OCI-LY1 (cell line): Measurements from ENCODE around the gene LCN6.
"Not testable (repeated sequence)": the region's sequence is repeated elsewhere in the genome, so short reads cannot be mapped to it uniquely, and the experiment has no call there.

Source experiments
- H2AFZ ChIP-seq: fragments of 200-600 bp; sonication (generic), shearing (Covaris generic); 2 replicates; pipeline ENCODE4 v1.6.0; 2014; ENCODE audit warnings: antibody characterized with exemption, mild to moderate bottlenecking, low read length
- H3F3A ChIP-seq: fragments of 200-600 bp; sonication (generic), shearing (Covaris generic); 2 replicates; pipeline ENCODE4 v1.6.0; 2014; ENCODE audit warnings: mild to moderate bottlenecking, antibody characterized with exemption, low read length, moderate library complexity; ENCODE audit not compliant: insufficient read depth
- H3K27ac ChIP-seq: fragments of 200-600 bp; sonication (generic); 2 replicates; pipeline ENCODE4 v1.5.1; 2014; ENCODE audit warnings: low read length, mixed run types, mild to moderate bottlenecking, low read depth; ENCODE audit not compliant: poor library complexity, severe bottlenecking
- H3K27me3 ChIP-seq: fragments of 200-600 bp; sonication (generic); 2 replicates; pipeline ENCODE4 v1.6.0; 2014; ENCODE audit warnings: antibody characterized with exemption, mild to moderate bottlenecking, low read length, moderate library complexity; ENCODE audit not compliant: insufficient read depth
- H3K36me3 ChIP-seq: fragments of 200-600 bp; sonication (generic); 2 replicates; pipeline ENCODE4 v1.6.1; 2014; ENCODE audit warnings: mild to moderate bottlenecking, antibody characterized with exemption, low read length, moderate library complexity, mixed read lengths; ENCODE audit not compliant: insufficient read depth
- H3K4me1 ChIP-seq: fragments of 200-600 bp; sonication (generic); 2 replicates; pipeline ENCODE4 v1.5.1; 2014; ENCODE audit warnings: mild to moderate bottlenecking, low read length, moderate library complexity; ENCODE audit not compliant: insufficient read depth, severe bottlenecking
- H3K4me2 ChIP-seq: fragments of 200-600 bp; sonication (generic), shearing (Covaris generic); 2 replicates; pipeline ENCODE4 v1.6.1; 2014; ENCODE audit warnings: low read length
- H3K4me3 ChIP-seq: fragments of 200-600 bp; sonication (generic); 2 replicates; pipeline ENCODE4 v1.5.1; 2014; ENCODE audit warnings: low read length, low read depth, mild to moderate bottlenecking, mixed read lengths; ENCODE audit not compliant: poor library complexity, severe bottlenecking
- H3K79me2 ChIP-seq: fragments of 200-600 bp; shearing (Covaris generic); 2 replicates; pipeline ENCODE4 v1.6.1; 2016; ENCODE audit warnings: mixed run types, low read length, mixed read lengths; ENCODE audit not compliant: insufficient read depth
- H3K9ac ChIP-seq: fragments of 200-600 bp; sonication (generic), shearing (Covaris generic); 2 replicates; pipeline ENCODE4 v1.6.1; 2014; ENCODE audit warnings: mild to moderate bottlenecking, low read length, mixed read lengths
- H3K9me2 ChIP-seq: fragments of 200-600 bp; sonication (generic), shearing (Covaris generic); 2 replicates; pipeline ENCODE4 v1.6.1; 2014; ENCODE audit warnings: low read depth, mild to moderate bottlenecking, low read length, mixed read lengths
- H3K9me3 ChIP-seq: fragments of 200-600 bp; shearing (Covaris generic); 2 replicates; pipeline ENCODE4 v1.6.1; 2014; ENCODE audit warnings: low read length, mixed read lengths
- H4K20me1 ChIP-seq: fragments of 200-600 bp; sonication (generic), shearing (Covaris generic); 2 replicates; pipeline ENCODE4 v1.6.0; 2016; ENCODE audit warnings: mild to moderate bottlenecking, low read length; ENCODE audit not compliant: insufficient read depth
- EZH2 ChIP-seq: fragments of 200-600 bp; sonication (generic), shearing (Covaris generic); IDR thresholded peaks from 2 replicates; pipeline ENCODE4 v1.8.0; 2017; ENCODE audit warnings: borderline replicate concordance, mixed run types, mild to moderate bottlenecking, antibody characterized with exemption, low read length, moderate library complexity, mixed read lengths
- TF ChIP-seq, protein P1 (sequence below): fragments of 200-600 bp; sonication (generic), shearing (Covaris generic); IDR thresholded peaks from 2 replicates; pipeline ENCODE4 v1.5.1; 2017; ENCODE audit warnings: mild to moderate bottlenecking, antibody characterized with exemption, low read length, moderate library complexity, mixed read lengths

The LCN6 gene

DNA sequence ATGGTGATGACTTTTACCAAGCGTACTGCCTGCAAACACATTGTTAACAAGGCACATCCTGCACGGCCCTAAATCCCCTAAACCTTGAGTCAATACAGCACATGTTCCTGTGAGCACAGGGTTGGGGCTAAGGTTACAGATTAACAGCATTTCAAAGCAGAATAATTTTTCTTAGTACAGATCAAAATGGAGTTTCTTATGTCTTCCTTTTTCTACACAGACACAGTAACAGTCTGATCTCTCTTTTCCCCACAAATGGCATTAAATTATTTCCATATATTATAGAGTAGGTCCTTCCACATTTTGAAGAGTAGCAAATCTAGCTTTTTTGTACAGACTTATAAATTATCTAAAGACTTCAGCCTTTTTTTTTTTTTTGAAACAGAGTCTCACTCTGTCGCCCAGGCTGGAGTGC lies 41.2 kb upstream of the LCN6 start:
- H3K4me1 ChIP-seq: peaks cover 26% of the 10 kb centered on the region
- H3K9me3 ChIP-seq: no peaks in the 10 kb centered on the region
- H3K27me3 ChIP-seq: 0 out of 2 replicates have a peak, but pooled peaks cover 4% of the 10 kb centered on the region
- no peak overlapping the region for H3K4me2 ChIP-seq
- TF ChIP-seq, protein P1, sequence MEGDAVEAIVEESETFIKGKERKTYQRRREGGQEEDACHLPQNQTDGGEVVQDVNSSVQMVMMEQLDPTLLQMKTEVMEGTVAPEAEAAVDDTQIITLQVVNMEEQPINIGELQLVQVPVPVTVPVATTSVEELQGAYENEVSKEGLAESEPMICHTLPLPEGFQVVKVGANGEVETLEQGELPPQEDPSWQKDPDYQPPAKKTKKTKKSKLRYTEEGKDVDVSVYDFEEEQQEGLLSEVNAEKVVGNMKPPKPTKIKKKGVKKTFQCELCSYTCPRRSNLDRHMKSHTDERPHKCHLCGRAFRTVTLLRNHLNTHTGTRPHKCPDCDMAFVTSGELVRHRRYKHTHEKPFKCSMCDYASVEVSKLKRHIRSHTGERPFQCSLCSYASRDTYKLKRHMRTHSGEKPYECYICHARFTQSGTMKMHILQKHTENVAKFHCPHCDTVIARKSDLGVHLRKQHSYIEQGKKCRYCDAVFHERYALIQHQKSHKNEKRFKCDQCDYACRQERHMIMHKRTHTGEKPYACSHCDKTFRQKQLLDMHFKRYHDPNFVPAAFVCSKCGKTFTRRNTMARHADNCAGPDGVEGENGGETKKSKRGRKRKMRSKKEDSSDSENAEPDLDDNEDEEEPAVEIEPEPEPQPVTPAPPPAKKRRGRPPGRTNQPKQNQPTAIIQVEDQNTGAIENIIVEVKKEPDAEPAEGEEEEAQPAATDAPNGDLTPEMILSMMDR: no peak
- TF ChIP-seq EZH2: no peak
- no peaks in the 10 kb centered on the region for H3K79me2 ChIP-seq
- peaks cover 10% of the 10 kb centered on the region for H3K36me3 ChIP-seq
- no peaks in the 10 kb centered on the region for H3K9me2 ChIP-seq
- H2AFZ ChIP-seq: no peak overlapping the region
- H3K9ac ChIP-seq: no peak overlapping the region
- no peaks in the 10 kb centered on the region for H4K20me1 ChIP-seq
- H3K4me3 ChIP-seq: no peak overlapping the region
- H3F3A ChIP-seq: no peaks in the 10 kb centered on the region
- H3K27ac ChIP-seq: no peak overlapping the region

DNA sequence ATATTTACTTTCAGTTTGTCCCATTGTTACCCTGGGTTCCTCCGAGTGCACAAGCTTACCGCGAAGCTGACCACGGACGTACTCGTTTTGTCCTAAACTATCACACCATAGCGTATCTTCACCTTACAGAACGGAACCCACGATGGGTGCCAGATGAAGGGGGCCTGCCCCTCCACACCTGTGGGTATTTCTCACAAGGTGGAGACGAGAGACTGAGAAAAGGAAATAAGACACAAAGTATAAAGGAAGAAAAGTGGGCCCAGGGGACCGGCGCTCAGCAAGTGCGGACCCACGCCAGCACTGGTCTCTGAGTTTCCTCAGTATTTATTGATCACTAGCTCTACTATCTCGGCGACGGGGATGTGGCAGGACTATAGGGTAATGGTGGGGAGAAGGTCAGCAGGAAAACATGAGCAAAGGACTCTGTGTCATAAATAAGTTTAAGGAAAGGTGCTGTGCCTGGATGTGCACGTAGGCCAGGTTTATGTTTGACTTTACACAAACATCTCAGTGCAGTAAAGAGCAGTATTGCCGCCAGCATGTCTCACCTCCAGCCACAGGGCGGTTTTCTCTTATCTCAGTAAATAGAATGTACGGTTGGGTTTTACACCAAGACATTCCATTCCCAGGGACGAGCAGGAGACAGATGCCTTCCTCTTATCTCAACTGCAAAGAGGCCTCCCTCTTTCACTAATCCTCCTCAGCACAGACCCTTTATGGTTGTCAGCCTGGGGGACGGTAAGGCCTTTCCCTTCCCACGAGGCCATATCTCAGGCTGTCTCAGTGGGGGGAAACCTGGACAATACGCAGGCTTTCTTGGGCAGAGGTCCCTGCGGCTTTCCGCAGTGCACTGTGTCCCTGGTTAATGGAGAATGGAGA lies 40.6 kb upstream of the LCN6 start:
- H3K9me2 ChIP-seq, H3K4me2 ChIP-seq, H3K27ac ChIP-seq, H3K79me2 ChIP-seq, H3K9ac ChIP-seq, H2AFZ ChIP-seq, H3K9me3 ChIP-seq, H3F3A ChIP-seq, H3K27me3 ChIP-seq, H3K4me3 ChIP-seq, H4K20me1 ChIP-seq, H3K36me3 ChIP-seq: not testable (repeated sequence)
- peaks cover 26% of the 10 kb centered on the region for H3K4me1 ChIP-seq

DNA sequence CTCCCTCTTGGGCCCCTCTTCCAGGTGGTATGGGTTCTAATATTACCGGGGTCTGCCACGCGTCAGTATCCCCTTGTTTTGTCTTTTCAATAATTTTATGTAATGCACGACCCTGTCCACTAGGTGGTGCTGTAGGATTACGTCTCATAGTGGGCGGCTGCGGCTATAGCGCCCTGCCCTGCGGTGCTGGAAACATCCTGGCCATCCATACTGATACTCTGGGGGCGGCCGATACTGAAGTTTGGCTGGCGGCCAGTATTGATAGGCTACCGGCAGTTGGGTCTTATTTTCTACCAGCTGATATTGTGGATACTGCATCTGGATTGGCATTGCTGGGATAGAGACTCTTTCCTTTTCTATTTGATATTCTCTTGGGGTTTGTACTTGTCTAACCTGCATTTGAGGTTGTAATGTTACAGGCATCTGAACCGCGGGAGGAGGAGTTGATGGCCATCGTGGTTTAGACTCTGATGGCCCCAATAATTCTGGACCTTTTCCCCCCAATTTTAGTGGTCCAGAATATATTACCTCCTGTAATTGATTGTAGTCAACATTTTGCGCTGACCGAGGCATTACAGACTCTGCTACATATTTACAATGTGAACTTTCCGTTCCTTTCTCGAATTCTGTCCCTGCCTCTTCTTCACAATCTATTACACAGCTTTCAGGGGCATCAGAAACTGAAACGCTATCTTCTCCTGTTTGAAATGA lies 39.5 kb upstream of the LCN6 start:
- Histone ChIP-seq H3K4me1 (peaks cover 26% of the 10 kb centered on the region), H2AFZ (no peak overlapping the region), H3F3A (no peaks in the 10 kb centered on the region), H3K4me3 (no peak overlapping the region), H3K9ac (no peak overlapping the region; the same call in 1 of the 2 replicates), H3K4me2 (no peak overlapping the region; the same call in 1 of the 2 replicates), H3K79me2 (no peaks in the 10 kb centered on the region), H4K20me1 (no peaks in the 10 kb centered on the region), H3K27me3 (0 out of 2 replicates have a peak, but pooled peaks cover 4% of the 10 kb centered on the region), H3K9me2 (no peaks in the 10 kb centered on the region), H3K9me3 (no peaks in the 10 kb centered on the region), H3K36me3 (peaks cover 5% of the 10 kb centered on the region; the same call in 1 of the 2 replicates), H3K27ac (no peak overlapping the region)
- no peak for TF ChIP-seq EZH2
- TF ChIP-seq, protein P1: peak; percentile 80

DNA sequence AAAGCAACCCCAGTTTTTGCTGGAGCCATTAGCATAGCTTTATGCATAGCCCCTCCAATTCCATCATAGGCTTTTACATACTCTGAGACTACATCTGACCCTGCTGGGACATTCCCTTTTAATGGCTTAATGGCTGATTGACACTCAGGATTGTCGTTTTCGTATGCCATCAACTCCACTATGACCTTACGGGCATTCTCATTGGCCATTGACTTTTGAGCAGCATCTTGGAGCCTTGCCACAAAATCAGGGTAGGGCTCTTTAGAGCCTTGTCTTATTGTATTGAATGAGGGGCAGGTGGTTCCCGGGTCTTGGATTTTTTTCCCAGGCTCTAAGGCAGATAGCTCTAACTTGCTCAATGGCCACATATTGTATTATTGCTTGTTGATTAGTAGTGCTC lies 38.7 kb upstream of the LCN6 start:
- H3K9me3 ChIP-seq, H3K27ac ChIP-seq, H3K36me3 ChIP-seq, H3K79me2 ChIP-seq, H3K4me2 ChIP-seq, H2AFZ ChIP-seq, H3K4me3 ChIP-seq, H3K9ac ChIP-seq, H3F3A ChIP-seq, H4K20me1 ChIP-seq, H3K9me2 ChIP-seq, H3K27me3 ChIP-seq: not testable (repeated sequence)
- peaks cover 18% of the 10 kb centered on the region for H3K4me1 ChIP-seq
